ENCODE results near the gene PLXNB2.

The PLXNB2 gene

GRCh38 chr22:50286701-50287318, 20.6 kb downstream of the PLXNB2 start:
- TF ChIP-seq REST (IDR thresholded peaks at IDR 0.05; ENCODE audit: insufficient read depth in 1 of 2, low read depth in 2 of 2, low read length in 2 of 2) (no peak), TAF1 (IDR thresholded peaks at IDR 0.05; ENCODE audit: borderline replicate concordance, insufficient read depth, low read length) (no peak), FOXP2 (optimal IDR thresholded peaks at IDR 0.05; ENCODE audit: borderline replicate concordance, extremely low read depth, extremely low read length, insufficient read depth) (no peak), POLR2AphosphoS5 (IDR thresholded peaks at IDR 0.05; ENCODE audit: low read depth, low read length) (no peak)

- TF ChIP-seq POLR2AphosphoS5 (IDR thresholded peaks at IDR 0.05; ENCODE audit: low read depth, low read length) (no peak), TAF1 (IDR thresholded peaks at IDR 0.05; ENCODE audit: borderline replicate concordance, insufficient read depth, low read length) (no peak), REST (IDR thresholded peaks at IDR 0.05; ENCODE audit: insufficient read depth in 1 of 2, low read depth in 2 of 2, low read length in 2 of 2) (no peak), SIN3A (IDR thresholded peaks at IDR 0.05; ENCODE audit: borderline replicate concordance, insufficient read depth, low read length) (no peak), FOXP2 (optimal IDR thresholded peaks at IDR 0.05; ENCODE audit: borderline replicate concordance, extremely low read depth, extremely low read length, insufficient read depth) (no peak)
These were observed 21.2 kb downstream of the PLXNB2 start for GRCh38 chr22:50286275-50286674.

GRCh38 chr22:50285568-50286229, 21.7 kb downstream of the PLXNB2 start:
- TF ChIP-seq TAF1 (IDR thresholded peaks at IDR 0.05; ENCODE audit: borderline replicate concordance, insufficient read depth, low read length): no peak
- no peak for TF ChIP-seq SIN3A (IDR thresholded peaks at IDR 0.05; ENCODE audit: borderline replicate concordance, insufficient read depth, low read length)
- TF ChIP-seq REST (IDR thresholded peaks at IDR 0.05; ENCODE audit: insufficient read depth in 1 of 2, low read depth in 2 of 2, low read length in 2 of 2): no peak
- no peak for TF ChIP-seq FOXP2 (optimal IDR thresholded peaks at IDR 0.05; ENCODE audit: borderline replicate concordance, extremely low read depth, extremely low read length, insufficient read depth)
- TF ChIP-seq POLR2AphosphoS5 (IDR thresholded peaks at IDR 0.05; ENCODE audit: low read depth, low read length): no peak

- no peak for TF ChIP-seq FOXP2 (optimal IDR thresholded peaks at IDR 0.05; ENCODE audit: borderline replicate concordance, extremely low read depth, extremely low read length, insufficient read depth)
- TF ChIP-seq POLR2AphosphoS5 (IDR thresholded peaks at IDR 0.05; ENCODE audit: low read depth, low read length): no peak
- TF ChIP-seq SIN3A (IDR thresholded peaks at IDR 0.05; ENCODE audit: borderline replicate concordance, insufficient read depth, low read length): no peak
- TF ChIP-seq REST (IDR thresholded peaks at IDR 0.05; ENCODE audit: insufficient read depth in 1 of 2, low read depth in 2 of 2, low read length in 2 of 2): no peak
- TF ChIP-seq TAF1 (IDR thresholded peaks at IDR 0.05; ENCODE audit: borderline replicate concordance, insufficient read depth, low read length): no peak
These were observed 23.0 kb downstream of the PLXNB2 start for GRCh38 chr22:50284479-50284878.
